Osteocyte (in vitro differentiated cells): ENCODE results near the gene EMID1. TPM values are rescaled to one million over a fixed set of nuclear protein-coding genes. Genes with fewer than 3 reads are reported as not detected.

Source experiments
- DNase-seq: peaks from one replicate; pipeline ENCODE4 v3.0.0; 2021; ENCODE audit warnings: mixed read lengths; ENCODE audit not compliant: unreplicated experiment; ENCODE audit errors: extremely low spot score
- H3K27ac Mint-ChIP-seq: one replicate; pipeline ENCODE4 v1.8.0; 2021; ENCODE audit warnings: mild to moderate bottlenecking, mixed read lengths; ENCODE audit not compliant: unreplicated experiment
- H3K27me3 Mint-ChIP-seq: one replicate; pipeline ENCODE4 v1.8.0; 2021; ENCODE audit warnings: mixed read lengths; ENCODE audit not compliant: unreplicated experiment
- H3K36me3 Mint-ChIP-seq: one replicate; pipeline ENCODE4 v1.8.0; 2021; ENCODE audit warnings: mixed read lengths; ENCODE audit not compliant: unreplicated experiment
- H3K4me1 Mint-ChIP-seq: one replicate; pipeline ENCODE4 v1.8.0; 2021; ENCODE audit warnings: mixed read lengths; ENCODE audit not compliant: unreplicated experiment
- H3K4me3 Mint-ChIP-seq: one replicate; pipeline ENCODE4 v1.8.0; 2021; ENCODE audit warnings: mild to moderate bottlenecking, moderate library complexity, mixed read lengths; ENCODE audit not compliant: unreplicated experiment
- H3K9me3 Mint-ChIP-seq: one replicate; pipeline ENCODE4 v1.8.0; 2021; ENCODE audit warnings: mixed read lengths; ENCODE audit not compliant: unreplicated experiment
- total RNA-seq: library from RNA; stranded (reverse); gene quantifications from 2 replicates; pipeline ENCODE4 v1.2.1, GENCODE V29; 2021
- TF ChIP-seq, protein P1 (sequence below): fragments of 200-600 bp; sonication (generic); IDR thresholded peaks from 2 replicates; pipeline ENCODE4 v1.5.0; 2021; ENCODE audit warnings: antibody characterized with exemption, mild to moderate bottlenecking, moderate library complexity

EMID1 gene
- total RNA-seq, 1 donor from 2014 or later, result 0.51 TPM

- Mint-ChIP-seq H3K36me3 (peaks cover 36% of the 10 kb centered on the region), H3K4me1 (peaks cover 51% of the 10 kb centered on the region), H3K27me3 (no peaks in the 10 kb centered on the region), H3K4me3 (peak overlapping the region; percentile 94), H3K9me3 (no peaks in the 10 kb centered on the region), H3K27ac (peak overlapping the region; percentile 99)
- DNase-seq, result peak; percentile 60
- TF ChIP-seq, protein P1, sequence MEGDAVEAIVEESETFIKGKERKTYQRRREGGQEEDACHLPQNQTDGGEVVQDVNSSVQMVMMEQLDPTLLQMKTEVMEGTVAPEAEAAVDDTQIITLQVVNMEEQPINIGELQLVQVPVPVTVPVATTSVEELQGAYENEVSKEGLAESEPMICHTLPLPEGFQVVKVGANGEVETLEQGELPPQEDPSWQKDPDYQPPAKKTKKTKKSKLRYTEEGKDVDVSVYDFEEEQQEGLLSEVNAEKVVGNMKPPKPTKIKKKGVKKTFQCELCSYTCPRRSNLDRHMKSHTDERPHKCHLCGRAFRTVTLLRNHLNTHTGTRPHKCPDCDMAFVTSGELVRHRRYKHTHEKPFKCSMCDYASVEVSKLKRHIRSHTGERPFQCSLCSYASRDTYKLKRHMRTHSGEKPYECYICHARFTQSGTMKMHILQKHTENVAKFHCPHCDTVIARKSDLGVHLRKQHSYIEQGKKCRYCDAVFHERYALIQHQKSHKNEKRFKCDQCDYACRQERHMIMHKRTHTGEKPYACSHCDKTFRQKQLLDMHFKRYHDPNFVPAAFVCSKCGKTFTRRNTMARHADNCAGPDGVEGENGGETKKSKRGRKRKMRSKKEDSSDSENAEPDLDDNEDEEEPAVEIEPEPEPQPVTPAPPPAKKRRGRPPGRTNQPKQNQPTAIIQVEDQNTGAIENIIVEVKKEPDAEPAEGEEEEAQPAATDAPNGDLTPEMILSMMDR, result no peak
Measured at GRCh38 chr22:29269230-29269604, 63.5 kb downstream of the EMID1 start.

DNA sequence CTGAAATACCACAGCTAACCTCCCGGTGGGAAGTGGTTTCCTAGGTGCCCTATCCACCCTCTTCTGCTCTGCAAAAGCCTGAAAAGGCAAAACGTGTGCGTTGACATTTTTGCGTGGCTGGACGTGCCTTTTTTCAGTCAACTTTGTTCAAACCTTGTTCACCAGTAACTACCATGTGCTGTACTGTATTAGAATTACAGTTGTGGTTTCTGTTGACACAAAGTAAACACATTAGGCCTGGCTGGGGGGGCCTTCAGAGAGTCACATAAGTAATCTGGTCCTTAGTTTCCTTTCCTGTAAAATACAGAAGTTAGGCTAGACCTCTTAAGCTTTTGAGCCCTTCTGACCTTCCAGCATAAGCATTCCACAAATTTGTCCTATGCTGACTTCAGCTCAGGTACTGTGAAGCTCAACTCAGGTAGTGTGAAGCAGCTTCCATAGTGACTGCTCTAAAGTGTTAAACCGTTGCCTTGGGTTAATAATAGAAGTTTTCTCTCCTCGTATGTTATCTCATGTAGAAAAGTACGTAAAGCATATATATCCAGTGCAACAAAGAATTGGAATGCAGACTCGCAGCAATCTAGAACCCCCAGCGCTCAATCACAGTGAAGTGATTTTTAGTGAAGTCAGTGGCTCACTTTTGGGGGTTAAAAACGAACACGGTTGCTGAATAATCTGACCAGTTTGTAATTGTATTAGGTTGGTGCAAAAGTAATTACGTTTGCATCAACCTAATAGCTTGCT is 64.2 kb downstream of the EMID1 start:
- Mint-ChIP-seq H3K36me3 (peaks cover 40% of the 10 kb centered on the region), H3K4me3 (peak overlapping the region; percentile 94), H3K9me3 (no peaks in the 10 kb centered on the region), H3K27ac (peak overlapping the region; percentile 99), H3K4me1 (peaks cover 54% of the 10 kb centered on the region), H3K27me3 (no peaks in the 10 kb centered on the region)
- peak; percentile 40 for DNase-seq
- TF ChIP-seq, protein P1, result no peak

DNA sequence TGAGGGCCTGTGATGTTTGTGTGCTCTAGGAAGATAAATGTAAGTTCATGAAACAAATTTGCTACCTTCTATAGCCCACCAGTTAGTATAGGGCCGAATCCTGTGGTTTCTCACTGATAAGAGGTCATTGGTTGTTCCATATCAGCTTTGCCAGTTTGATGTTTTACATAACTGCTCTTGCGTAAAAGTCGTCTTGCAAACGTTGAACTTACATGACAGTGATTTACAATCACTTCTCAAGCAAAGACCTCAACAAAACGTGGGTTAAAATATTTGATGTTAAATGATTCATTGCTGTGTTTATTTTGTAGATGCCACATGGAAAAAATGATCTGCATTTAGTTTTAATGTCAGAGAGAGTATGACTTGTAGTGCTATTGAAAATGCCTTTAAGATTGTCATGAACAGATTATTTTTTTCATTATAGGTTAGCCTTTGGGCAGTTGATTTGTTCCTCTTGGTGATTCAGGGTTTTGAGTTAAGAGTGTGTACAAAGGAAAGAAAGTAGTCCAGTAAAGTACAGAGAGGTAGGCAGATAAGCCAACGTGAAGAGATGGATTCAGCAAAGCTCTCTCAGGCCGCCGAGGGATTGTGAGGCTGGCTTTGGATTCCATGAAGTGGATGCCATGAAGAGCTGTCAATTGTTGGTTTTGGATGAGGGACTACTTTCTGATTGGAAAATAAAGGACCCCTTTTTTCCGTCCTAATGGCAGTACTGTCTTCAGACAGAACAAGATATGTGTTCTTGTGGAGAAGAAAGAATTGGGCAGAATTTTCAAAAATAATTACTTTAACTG is 65.0 kb downstream of the EMID1 start:
- H3K27ac Mint-ChIP-seq, result peak overlapping the region; percentile 61
- peaks cover 46% of the 10 kb centered on the region for H3K36me3 Mint-ChIP-seq
- H3K9me3 Mint-ChIP-seq, result no peaks in the 10 kb centered on the region
- H3K4me3 Mint-ChIP-seq, result peak overlapping the region; percentile 94
- TF ChIP-seq, protein P1, result no peak
- H3K27me3 Mint-ChIP-seq, result no peaks in the 10 kb centered on the region
- peak; percentile 6 for DNase-seq
- peaks cover 55% of the 10 kb centered on the region for H3K4me1 Mint-ChIP-seq

DNA sequence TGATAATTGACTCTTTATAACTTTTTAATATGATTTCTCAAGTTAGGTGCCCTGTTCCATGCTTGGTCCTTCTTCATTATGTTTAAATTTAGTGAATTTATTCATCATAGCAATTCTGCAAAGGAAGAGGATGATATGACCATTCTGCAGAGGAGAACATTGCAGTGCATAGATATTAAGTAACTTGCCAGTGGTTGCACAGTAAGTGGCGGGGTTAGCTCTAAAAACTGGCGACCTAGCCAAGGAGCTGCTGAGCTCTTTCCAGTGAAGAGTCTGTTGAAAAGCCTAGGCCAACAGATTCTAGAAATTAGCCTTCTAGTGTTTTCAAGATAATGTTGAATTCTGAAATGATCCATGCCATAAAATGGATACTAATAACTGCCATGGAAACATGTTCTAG is 66.9 kb downstream of the EMID1 start:
- Mint-ChIP-seq H3K4me3 (no peak overlapping the region), H3K36me3 (peaks cover 58% of the 10 kb centered on the region), H3K9me3 (no peaks in the 10 kb centered on the region), H3K4me1 (peaks cover 44% of the 10 kb centered on the region), H3K27me3 (no peaks in the 10 kb centered on the region), H3K27ac (no peak overlapping the region)
- DNase-seq, result peak; percentile 7
- TF ChIP-seq, protein P1, result no peak

- Mint-ChIP-seq H3K27me3 (no peaks in the 10 kb centered on the region), H3K27ac (no peak overlapping the region), H3K36me3 (peaks cover 74% of the 10 kb centered on the region), H3K4me3 (no peak overlapping the region), H3K4me1 (peaks cover 30% of the 10 kb centered on the region), H3K9me3 (no peaks in the 10 kb centered on the region)
- DNase-seq, result no peak
- TF ChIP-seq, protein P1, result no peak
Measured at GRCh38 chr22:29275167-29275566, 69.5 kb downstream of the EMID1 start.
